Parathyroid adenoma (tissue), 2 donors: ENCODE data around the gene ST7.
"Not testable (repeated sequence)": the region's sequence is repeated elsewhere in the genome, so short reads cannot be mapped to it uniquely, and the experiment has no call there.

Experiments
- H2AFZ ChIP-seq: fragments of 300-600 bp; sonication (generic); one replicate; pipeline ENCODE4 v1.7.0; 2017; ENCODE audit warnings: antibody characterized with exemption, mild to moderate bottlenecking
- H3K27ac ChIP-seq: fragments of 300-600 bp; sonication (generic); one replicate; pipeline ENCODE4 v1.7.0; 2017
- H3K27me3 ChIP-seq: fragments of 300-600 bp; sonication (generic); one replicate; pipeline ENCODE4 v1.7.0; 2017; ENCODE audit warnings: low read length; ENCODE audit not compliant: control insufficient read depth, insufficient read depth
- H3K36me3 ChIP-seq: fragments of 300-600 bp; sonication (generic); one replicate; pipeline ENCODE4 v1.7.0; 2017; ENCODE audit warnings: low read length; ENCODE audit not compliant: control insufficient read depth, insufficient read depth
- H3K4me1 ChIP-seq: fragments of 300-600 bp; sonication (generic); one replicate; pipeline ENCODE4 v1.7.0; 2017; ENCODE audit warnings: control low read depth
- H3K4me2 ChIP-seq: fragments of 300-600 bp; sonication (generic); one replicate; pipeline ENCODE4 v1.7.0; 2017; ENCODE audit warnings: low read length
- H3K4me3 ChIP-seq: fragments of 300-600 bp; sonication (generic); one replicate; pipeline ENCODE4 v1.7.0; 2017; ENCODE audit warnings: low read depth, low read length
- H3K79me2 ChIP-seq: fragments of 300-600 bp; sonication (generic); one replicate; pipeline ENCODE4 v1.7.0; 2017; ENCODE audit warnings: control low read depth
- H3K9ac ChIP-seq: fragments of 300-600 bp; sonication (generic); one replicate; pipeline ENCODE4 v1.7.0; 2017; ENCODE audit warnings: mild to moderate bottlenecking
- H3K9me3 ChIP-seq: fragments of 300-600 bp; sonication (generic); one replicate; pipeline ENCODE4 v1.7.0; 2017; ENCODE audit warnings: low read length; ENCODE audit not compliant: control insufficient read depth
- CTCF ChIP-seq: fragments of 300-600 bp; sonication (generic); IDR thresholded peaks from one replicate; pipeline ENCODE4 v1.7.0; 2017; ENCODE audit warnings: antibody characterized with exemption, mild to moderate bottlenecking
- donor health status: primary hyperparathyroidism.

The ST7 gene

DNA sequence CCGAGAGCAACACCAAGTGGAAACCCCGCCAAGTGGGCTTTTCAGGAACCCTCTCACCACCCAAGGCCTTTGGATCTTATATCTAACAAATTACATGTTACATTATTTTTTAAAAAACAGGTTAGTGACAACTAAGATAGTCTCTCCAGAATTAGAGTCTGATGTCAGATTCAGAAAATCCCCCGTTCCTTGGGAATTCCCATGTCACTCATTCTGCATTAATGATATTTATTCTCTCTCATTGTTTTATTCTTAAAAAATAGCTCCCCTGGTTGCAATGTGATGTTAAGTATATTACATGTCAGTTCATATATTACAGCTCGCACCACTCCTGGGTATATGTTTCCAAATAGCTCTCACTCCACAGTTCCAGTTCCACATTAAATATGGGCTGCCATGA, 287.8 kb downstream of the ST7 start:
- Histone ChIP-seq H3K36me3 (no peaks in the 10 kb centered on the region), H3K4me1 (no peaks in the 10 kb centered on the region), H2AFZ (no peak overlapping the region), H3K4me3 (no peak overlapping the region), H3K9me3 (no peaks in the 10 kb centered on the region), H3K27me3 (no peaks in the 10 kb centered on the region), H3K27ac (no peak overlapping the region), H3K79me2 (no peaks in the 10 kb centered on the region), H3K4me2 (no peak overlapping the region), H3K9ac (no peak overlapping the region)
- no peak for TF ChIP-seq CTCF

DNA sequence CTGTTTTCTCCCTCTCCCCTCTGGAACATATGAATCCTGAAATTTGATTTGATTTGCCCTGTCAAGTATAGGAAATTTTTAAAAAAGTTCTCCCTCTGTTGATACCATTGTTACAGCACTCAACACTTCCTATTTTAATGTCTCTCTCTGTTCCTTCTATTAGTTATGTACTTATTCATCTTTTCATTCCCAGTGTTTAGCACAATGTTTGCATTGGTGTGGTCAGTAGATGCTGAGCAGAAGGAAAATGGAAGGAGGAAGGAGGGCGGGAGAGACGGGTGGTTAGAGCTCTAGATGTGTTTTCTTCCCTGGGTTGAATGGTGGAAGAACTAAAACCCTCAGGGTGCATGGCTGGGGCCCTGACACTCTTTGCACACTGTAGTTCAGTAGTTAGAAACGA, 290.1 kb downstream of the ST7 start:
- H2AFZ ChIP-seq, result no peak overlapping the region
- no peak overlapping the region for H3K4me2 ChIP-seq
- H3K27ac ChIP-seq, result no peak overlapping the region
- H3K9me3 ChIP-seq, result no peaks in the 10 kb centered on the region
- H3K4me1 ChIP-seq, result no peaks in the 10 kb centered on the region
- H3K27me3 ChIP-seq, result no peaks in the 10 kb centered on the region
- no peaks in the 10 kb centered on the region for H3K79me2 ChIP-seq
- no peak overlapping the region for H3K4me3 ChIP-seq
- H3K9ac ChIP-seq, result no peak overlapping the region
- TF ChIP-seq CTCF, result no peak
- no peaks in the 10 kb centered on the region for H3K36me3 ChIP-seq

- H3K27me3 ChIP-seq, H3K9ac ChIP-seq, H3K4me3 ChIP-seq, H2AFZ ChIP-seq, H3K4me2 ChIP-seq, H3K36me3 ChIP-seq, H3K4me1 ChIP-seq, H3K79me2 ChIP-seq, H3K27ac ChIP-seq, H3K9me3 ChIP-seq: not testable (repeated sequence)
Observed at GRCh38 chr7:117245703-117246102, 292.4 kb downstream of the ST7 start.

DNA sequence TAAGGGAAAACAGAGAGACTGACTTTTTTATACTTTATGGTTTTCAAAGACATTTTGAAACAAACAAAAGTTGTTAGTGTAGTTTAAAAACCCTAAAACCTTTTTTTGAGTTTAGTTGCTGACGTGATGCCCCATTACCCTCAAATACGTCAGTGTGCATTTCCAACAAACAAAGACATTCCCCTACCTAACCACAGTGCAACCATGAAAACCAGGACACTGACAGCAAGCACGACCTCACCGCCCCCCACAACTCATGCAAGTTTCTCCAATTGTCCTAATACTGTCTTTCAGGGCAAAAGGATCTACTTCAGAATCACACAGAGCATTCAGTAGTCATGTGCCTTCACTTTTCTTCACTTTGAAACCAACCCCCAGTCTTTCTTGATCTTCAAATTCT, 294.5 kb downstream of the ST7 start:
- no peak overlapping the region for H3K27ac ChIP-seq
- no peaks in the 10 kb centered on the region for H3K36me3 ChIP-seq
- H2AFZ ChIP-seq, result no peak overlapping the region
- H3K27me3 ChIP-seq, result no peaks in the 10 kb centered on the region
- no peaks in the 10 kb centered on the region for H3K4me1 ChIP-seq
- no peak overlapping the region for H3K9ac ChIP-seq
- TF ChIP-seq CTCF, result no peak
- no peak overlapping the region for H3K4me2 ChIP-seq
- no peaks in the 10 kb centered on the region for H3K79me2 ChIP-seq
- H3K9me3 ChIP-seq, result no peaks in the 10 kb centered on the region
- no peak overlapping the region for H3K4me3 ChIP-seq

DNA sequence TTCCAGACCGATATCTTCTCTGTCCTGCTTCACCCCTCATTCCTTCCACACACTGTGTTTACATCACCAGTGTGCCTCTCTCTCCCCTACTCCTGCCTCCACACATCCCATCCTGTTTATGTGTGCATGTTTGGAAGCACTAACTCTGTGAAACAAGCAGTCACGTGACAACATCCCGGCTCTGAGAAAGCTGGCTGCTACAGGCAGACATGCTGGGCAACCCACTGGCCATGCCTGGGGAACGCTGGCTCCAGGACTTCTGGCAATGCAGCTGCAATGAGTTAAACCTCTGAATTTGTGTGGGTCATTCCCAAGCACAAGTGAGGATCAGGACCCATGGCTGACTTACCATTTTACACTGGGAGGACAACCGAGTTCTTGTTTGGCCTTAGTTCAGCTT, 295.5 kb downstream of the ST7 start:
- no peak overlapping the region for H3K9ac ChIP-seq
- H3K27me3 ChIP-seq, result no peaks in the 10 kb centered on the region
- no peak overlapping the region for H2AFZ ChIP-seq
- H3K79me2 ChIP-seq, result no peaks in the 10 kb centered on the region
- no peaks in the 10 kb centered on the region for H3K9me3 ChIP-seq
- no peak overlapping the region for H3K4me3 ChIP-seq
- H3K27ac ChIP-seq, result no peak overlapping the region
- no peak for TF ChIP-seq CTCF
- no peak overlapping the region for H3K4me2 ChIP-seq
- H3K36me3 ChIP-seq, result no peaks in the 10 kb centered on the region
- H3K4me1 ChIP-seq, result no peaks in the 10 kb centered on the region
